Type B pancreatic cell (in vitro differentiated cells): ENCODE measurements around the gene KRT72. TPM values are rescaled to one million over a fixed set of nuclear protein-coding genes. Genes with fewer than 3 reads are reported as not detected.

Experiments
- DNase-seq: peaks from one replicate; pipeline ENCODE4 v3.0.0; 2021; ENCODE audit warnings: mixed read lengths; ENCODE audit not compliant: unreplicated experiment; ENCODE audit errors: extremely low spot score
- H3K27ac Mint-ChIP-seq: 2 replicates; pipeline ENCODE4 v1.8.0; 2021; ENCODE audit warnings: mild to moderate bottlenecking, mixed read lengths
- H3K27me3 Mint-ChIP-seq: 2 replicates; pipeline ENCODE4 v1.8.0; 2021; ENCODE audit warnings: mixed read lengths
- H3K36me3 Mint-ChIP-seq: 2 replicates; pipeline ENCODE4 v1.8.0; 2021; ENCODE audit warnings: mixed read lengths
- H3K4me1 Mint-ChIP-seq: one replicate; pipeline ENCODE4 v1.8.0; 2021; ENCODE audit warnings: mixed read lengths; ENCODE audit not compliant: unreplicated experiment
- H3K4me3 Mint-ChIP-seq: 2 replicates; pipeline ENCODE4 v1.8.0; 2021; ENCODE audit warnings: mild to moderate bottlenecking, mixed read lengths
- H3K9me3 Mint-ChIP-seq: 2 replicates; pipeline ENCODE4 v1.8.0; 2021; ENCODE audit warnings: mixed read lengths
- total RNA-seq: library from RNA; stranded (reverse); gene quantifications from 2 replicates; pipeline ENCODE4 v1.2.1, GENCODE V29; 2021; ENCODE audit warnings: low replicate concordance
- TF ChIP-seq, protein P1 (sequence below): fragments of 200-600 bp; sonication (generic); conservative IDR thresholded peaks from 2 replicates; pipeline ENCODE4 v1.5.0; 2021; ENCODE audit warnings: antibody characterized with exemption, mild to moderate bottlenecking

Gene KRT72
- total RNA-seq, 1 donor from 2014 or later: 0.48 TPM

DNA sequence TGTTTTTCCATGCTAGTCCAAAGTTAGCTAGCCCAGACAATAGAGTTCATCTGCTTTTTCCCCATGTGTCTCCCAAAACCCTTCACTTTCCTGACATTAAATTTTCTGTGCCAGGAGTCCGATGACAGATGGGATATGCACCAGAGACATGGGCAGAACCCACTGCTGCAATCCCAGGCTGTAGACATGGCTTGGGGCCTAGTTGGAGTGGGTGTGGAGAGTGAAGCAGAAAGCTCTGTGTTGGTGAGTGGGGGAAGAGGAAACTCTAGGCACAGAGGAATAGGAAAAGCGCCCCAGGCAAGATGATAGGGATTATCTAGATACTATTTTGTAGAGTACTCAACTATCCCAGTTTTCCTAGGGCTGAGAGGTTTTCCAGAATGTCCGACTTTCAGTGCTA, 22.8 kb downstream of the KRT72 start:
- DNase-seq: no peak
- no peaks in the 10 kb centered on the region for H3K9me3 Mint-ChIP-seq
- peaks cover 5% of the 10 kb centered on the region for H3K27me3 Mint-ChIP-seq
- H3K4me1 Mint-ChIP-seq: peaks cover 20% of the 10 kb centered on the region
- H3K27ac Mint-ChIP-seq: no peak overlapping the region
- no peaks in the 10 kb centered on the region for H3K36me3 Mint-ChIP-seq
- TF ChIP-seq, protein P1, sequence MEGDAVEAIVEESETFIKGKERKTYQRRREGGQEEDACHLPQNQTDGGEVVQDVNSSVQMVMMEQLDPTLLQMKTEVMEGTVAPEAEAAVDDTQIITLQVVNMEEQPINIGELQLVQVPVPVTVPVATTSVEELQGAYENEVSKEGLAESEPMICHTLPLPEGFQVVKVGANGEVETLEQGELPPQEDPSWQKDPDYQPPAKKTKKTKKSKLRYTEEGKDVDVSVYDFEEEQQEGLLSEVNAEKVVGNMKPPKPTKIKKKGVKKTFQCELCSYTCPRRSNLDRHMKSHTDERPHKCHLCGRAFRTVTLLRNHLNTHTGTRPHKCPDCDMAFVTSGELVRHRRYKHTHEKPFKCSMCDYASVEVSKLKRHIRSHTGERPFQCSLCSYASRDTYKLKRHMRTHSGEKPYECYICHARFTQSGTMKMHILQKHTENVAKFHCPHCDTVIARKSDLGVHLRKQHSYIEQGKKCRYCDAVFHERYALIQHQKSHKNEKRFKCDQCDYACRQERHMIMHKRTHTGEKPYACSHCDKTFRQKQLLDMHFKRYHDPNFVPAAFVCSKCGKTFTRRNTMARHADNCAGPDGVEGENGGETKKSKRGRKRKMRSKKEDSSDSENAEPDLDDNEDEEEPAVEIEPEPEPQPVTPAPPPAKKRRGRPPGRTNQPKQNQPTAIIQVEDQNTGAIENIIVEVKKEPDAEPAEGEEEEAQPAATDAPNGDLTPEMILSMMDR: no peak
- H3K4me3 Mint-ChIP-seq: no peak overlapping the region

DNA sequence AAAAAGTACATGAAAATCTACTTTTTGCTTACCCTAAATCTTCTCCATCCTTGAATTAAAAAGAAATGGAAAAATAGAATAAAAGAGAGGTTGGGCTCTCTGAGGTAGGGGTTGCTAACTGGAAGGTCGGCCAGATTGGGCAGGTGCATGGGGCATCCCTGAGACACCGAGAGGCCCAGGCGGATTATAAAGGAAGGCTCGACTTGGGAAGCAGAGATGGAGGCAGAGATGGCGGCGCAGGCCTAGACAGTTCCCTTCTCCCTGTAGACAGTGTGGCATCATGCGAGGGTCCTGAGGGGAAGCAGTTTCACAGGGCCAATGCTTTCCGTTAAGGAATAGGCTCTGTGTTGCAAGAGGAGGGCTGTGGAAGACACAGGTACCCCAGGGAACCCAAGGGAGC, 23.9 kb downstream of the KRT72 start:
- TF ChIP-seq, protein P1: no peak
- H3K4me1 Mint-ChIP-seq: peaks cover 12% of the 10 kb centered on the region
- no peaks in the 10 kb centered on the region for H3K36me3 Mint-ChIP-seq
- H3K27me3 Mint-ChIP-seq: peaks cover 14% of the 10 kb centered on the region
- H3K4me3 Mint-ChIP-seq: no peak overlapping the region
- H3K27ac Mint-ChIP-seq: no peak overlapping the region
- H3K9me3 Mint-ChIP-seq: no peaks in the 10 kb centered on the region
- no peak for DNase-seq

DNA sequence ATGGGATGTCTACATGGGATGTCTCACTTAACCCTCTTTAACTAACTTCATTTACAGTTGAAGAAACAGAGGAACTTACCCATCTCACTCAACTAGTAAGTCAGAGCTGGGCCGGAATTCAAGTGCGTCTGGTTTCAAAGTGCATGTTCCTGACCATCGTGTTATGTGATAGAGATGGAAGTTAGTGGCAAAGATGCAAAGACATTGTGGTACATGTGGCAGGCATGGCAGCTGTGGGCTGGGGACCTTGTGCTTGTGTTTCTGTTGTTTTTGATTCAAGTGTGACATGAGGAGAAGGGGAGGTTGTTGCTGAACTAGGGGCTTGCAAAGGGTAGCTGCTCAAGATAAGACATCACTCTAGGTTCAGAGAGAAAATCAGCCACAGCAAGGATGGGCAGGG, 25.3 kb downstream of the KRT72 start:
- TF ChIP-seq, protein P1: no peak
- H3K36me3 Mint-ChIP-seq: no peaks in the 10 kb centered on the region
- H3K27me3 Mint-ChIP-seq: peaks cover 18% of the 10 kb centered on the region
- no peaks in the 10 kb centered on the region for H3K9me3 Mint-ChIP-seq
- DNase-seq: no peak
- H3K27ac Mint-ChIP-seq: peak overlapping the region; percentile 9
- peaks cover 12% of the 10 kb centered on the region for H3K4me1 Mint-ChIP-seq
- no peak overlapping the region for H3K4me3 Mint-ChIP-seq

DNA sequence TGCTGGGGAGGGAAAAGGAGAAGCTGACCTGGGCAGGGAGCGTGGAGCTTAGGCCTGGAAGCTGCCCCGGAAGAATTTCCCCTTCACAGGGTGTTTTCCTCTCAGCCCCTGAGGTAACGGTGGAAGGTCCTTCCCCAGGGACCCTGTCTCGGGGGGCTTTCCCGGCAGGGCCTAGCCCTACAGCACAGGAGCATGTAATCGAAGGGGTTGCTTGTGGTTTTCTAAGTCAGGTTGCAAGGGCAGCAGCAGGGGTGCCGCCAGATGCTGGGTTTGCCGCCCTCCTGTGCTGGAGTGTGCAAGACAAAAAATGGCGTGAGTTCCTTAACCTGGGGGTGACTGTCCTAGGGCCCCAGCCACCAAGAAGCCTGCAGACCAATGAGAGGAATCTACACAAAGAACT, 26.0 kb downstream of the KRT72 start:
- Mint-ChIP-seq H3K4me1 (peaks cover 5% of the 10 kb centered on the region), H3K4me3 (no peak overlapping the region), H3K27ac (no peak overlapping the region), H3K27me3 (peaks cover 25% of the 10 kb centered on the region), H3K9me3 (no peaks in the 10 kb centered on the region), H3K36me3 (no peaks in the 10 kb centered on the region)
- TF ChIP-seq, protein P1: no peak
- no peak for DNase-seq

DNA sequence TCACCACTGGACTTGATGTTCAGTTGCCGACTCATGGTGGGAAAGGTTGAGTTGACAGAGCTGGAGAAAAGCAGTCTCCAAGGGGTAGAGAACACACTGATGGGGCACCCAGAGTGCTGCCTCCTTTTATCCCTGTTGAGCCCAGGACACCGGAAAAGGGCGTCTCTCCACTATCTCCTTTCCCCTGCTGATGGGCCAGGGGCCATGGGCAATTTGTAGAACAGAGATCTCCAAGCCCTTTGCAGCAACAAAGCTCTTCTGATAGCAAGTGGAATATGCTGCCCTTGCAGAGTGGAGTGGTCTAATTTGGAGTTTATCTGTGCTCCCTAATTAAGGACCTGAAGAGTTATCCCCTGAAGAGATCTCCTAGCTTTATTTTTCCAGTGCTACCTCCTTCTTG, 27.5 kb downstream of the KRT72 start, which contains the start of gene KRT74:
Gene KRT74, minus strand, starts transcription at position 101 of the 400 bp plus-strand sequence. Its CDS starts 66 bp downstream, at position 35.
- TF ChIP-seq, protein P1: no peak
- Mint-ChIP-seq H3K9me3 (no peaks in the 10 kb centered on the region), H3K4me3 (no peak within 1 kb of the TSS), H3K27ac (no peak within 1 kb of the TSS), H3K27me3 (peaks cover 29% of the 10 kb centered on the region), H3K4me1 (no peaks in the 10 kb centered on the region), H3K36me3 (no peaks in the 10 kb centered on the region)
- DNase-seq: no peak

DNA sequence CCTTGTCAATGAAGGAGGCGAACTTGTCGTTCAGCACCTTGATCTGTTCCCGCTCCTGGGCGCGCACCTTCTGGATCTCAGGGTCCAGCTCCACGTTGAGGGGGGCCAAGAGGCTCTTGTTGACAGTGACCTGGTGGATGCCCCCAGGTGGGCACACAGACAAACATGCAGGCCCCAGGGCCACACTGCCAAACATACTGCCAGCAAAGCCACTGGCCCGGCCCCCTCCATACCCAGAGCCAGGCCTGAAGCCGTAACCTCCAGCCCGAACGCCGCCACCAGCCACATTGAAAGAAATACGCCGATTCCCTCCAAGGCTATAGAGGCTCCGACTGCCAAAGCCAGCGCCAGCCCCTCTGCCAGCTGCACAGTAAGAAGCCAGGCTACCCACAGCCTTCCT, 28.0 kb downstream of the KRT72 start:
- DNase-seq: no peak
- Mint-ChIP-seq H3K27ac (no peak overlapping the region), H3K27me3 (peaks cover 33% of the 10 kb centered on the region), H3K9me3 (no peaks in the 10 kb centered on the region), H3K4me1 (no peaks in the 10 kb centered on the region), H3K4me3 (no peak overlapping the region), H3K36me3 (no peaks in the 10 kb centered on the region)
- TF ChIP-seq, protein P1: no peak
